HL-60/S4 treated with phorbol 12-myristate 13-acetate at 8.2 ng/mL for 4 days and 3 days (cell line): ENCODE data around the gene BLACAT1.
"Not testable (repeated sequence)": the region's sequence is repeated elsewhere in the genome, so short reads cannot be mapped to it uniquely, and the experiment has no call there.

Experiments
- in situ Hi-C: fragments of 300-500 bp; cut with MboI; formaldehyde crosslinking; loops from 2 replicates; pipeline ENCODE4 v1.15.0; 2022; ENCODE audit warnings: low sequenced_read_pairs

BLACAT1 gene

DNA sequence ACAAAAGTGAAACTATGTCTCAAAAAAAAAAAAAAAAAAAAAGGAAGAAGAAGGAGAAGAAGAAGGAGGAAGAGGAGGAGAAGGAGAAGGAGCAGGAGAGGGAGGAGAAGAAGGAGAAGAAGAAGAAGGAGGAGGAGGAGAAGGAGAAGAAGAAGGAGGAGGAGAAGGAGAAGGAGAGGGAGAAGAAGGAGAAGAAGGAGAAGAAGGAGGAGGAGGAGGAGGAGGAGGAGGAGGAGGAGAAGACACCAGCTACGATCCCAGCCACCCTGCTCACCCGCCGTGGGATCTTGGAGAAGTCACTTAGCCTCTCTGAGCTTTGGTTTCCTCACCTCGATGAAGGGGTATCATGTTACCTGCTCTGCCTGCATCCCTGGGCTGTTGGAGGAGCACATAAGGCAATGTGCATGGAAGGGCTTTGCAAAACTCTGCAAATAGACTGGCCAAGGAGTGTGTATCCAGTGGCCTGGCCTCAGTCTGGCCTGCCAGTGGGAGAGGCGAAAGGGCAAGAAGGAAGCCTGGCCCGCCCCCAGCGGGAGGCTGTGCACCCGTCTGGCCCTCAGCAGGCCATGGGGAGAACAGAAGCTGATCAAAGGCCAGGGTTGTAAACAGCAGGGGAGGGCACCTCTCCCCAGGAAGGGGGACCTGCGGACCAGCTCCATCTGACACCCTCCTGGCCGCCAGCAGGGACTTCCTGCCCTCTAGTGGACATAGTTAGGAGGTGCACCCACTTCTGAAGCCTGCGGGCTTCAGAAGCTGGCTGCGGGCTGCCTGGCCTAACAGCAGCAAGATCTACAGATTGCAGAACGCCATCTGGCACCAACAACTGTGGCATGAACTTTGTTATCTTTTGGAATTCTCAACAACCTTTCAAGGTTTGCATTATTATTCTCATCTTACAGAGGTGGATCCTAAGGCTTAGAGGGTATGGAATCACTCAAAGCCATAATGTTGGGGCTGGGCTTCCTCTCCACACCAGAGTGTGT lies 29.4 kb upstream of the BLACAT1 start:
- in situ Hi-C loops = loop anchor here (5.0 kb wide), 1 partner anchor 37 kb away; no protein-coding TSS in a partner anchor

DNA sequence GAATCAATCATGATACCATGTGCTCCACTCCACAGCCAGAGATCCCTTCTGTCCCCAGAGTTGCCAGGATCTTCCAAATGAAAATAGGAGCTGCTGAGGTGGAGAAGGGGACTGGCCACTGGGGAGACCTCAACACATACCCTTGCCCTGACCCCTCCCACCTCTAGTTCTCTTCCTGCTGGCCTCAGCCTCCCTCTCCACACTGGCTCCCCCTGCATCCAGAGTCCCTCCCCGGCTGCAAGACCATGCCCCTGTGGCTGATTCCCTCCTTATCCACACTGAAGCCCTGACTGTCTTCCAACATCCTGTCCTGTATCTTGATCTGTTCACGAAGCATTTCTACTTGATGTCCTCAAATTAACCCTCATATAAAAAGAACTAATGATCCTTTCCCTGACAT lies 27.5 kb upstream of the BLACAT1 start:
- in situ Hi-C loops = no loop called here

GRCh38 chr1:205482587-205482986 lies 26.7 kb upstream of the BLACAT1 start:
- in situ Hi-C loops = not testable (repeated sequence)

DNA sequence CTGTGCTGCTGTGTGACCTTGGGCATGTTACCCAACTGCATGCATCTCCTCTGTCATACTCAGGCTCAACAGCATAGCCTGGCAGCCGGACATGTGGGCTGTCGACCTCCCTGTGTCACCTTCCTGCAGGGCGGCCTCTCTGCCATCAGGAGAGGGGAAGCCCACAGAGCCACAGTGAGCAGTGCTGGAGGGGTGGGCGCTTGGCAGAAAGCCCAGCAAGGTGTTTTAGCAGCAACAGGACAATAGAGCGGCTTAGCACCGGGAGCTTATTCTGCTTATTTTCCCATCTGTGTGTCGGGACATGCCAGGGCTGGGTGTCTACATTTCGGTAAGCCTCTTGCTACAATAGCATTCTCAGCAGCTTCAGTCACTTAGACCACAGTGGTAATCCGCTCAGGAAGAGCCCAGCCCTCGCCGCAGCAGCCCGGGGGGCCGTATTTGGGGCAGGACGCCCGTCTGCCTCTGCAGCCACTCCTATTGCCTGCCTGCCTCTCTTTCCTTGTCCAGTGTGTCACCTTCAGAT lies 25.8 kb upstream of the BLACAT1 start:
- in situ Hi-C loops = no loop called here

DNA sequence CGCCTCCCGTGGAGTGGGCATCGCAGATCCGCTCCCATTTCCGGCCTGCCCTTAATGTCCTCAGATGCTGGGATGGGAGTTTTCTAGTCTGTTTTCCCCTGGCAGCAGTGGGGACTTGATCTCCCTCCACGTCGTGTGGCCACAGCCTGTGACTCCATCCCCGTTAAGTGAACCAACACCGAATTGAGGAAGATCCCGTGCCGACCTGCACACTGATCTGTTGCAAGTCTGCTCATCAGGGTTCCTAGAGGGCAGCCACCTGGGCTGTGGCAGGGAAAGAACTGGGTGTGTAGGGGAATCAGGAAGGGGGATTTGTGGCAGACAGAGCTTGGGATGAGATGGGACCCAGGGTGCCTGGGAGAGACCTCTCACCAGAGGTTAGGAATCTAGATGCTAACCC lies 25.4 kb upstream of the BLACAT1 start:
- in situ Hi-C loops = no loop called here

DNA sequence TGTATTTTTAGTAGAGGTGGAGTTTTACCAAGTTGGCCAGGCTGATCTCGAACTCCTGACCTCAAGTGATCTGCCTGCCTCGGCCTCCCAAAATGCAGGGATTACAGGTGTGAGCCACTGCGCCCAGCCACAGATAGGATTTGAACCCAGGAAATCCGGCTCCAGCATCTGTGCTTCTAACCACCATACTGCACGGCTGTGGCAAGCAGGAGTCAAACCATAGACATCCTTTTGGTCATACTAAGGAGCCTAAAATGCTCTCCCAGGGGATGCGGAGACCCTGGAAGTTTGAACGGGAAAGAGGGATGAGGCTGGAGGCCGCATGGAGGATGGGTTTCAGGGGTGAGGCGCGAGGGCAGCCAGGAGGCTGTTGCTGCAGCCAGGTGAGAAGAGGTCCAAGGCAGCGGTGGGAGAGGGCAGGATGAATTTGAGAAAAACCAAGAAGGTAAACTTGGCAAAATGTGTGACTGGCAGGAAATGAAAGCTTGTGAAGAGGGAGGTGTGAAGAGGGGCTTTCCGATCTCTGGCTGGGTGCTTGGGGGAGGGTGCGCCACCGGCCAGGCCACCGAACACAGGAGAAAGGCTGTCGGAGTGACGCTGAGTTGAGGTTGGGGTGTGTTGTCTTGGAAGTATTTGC lies 24.6 kb upstream of the BLACAT1 start:
- in situ Hi-C loops = no loop called here

DNA sequence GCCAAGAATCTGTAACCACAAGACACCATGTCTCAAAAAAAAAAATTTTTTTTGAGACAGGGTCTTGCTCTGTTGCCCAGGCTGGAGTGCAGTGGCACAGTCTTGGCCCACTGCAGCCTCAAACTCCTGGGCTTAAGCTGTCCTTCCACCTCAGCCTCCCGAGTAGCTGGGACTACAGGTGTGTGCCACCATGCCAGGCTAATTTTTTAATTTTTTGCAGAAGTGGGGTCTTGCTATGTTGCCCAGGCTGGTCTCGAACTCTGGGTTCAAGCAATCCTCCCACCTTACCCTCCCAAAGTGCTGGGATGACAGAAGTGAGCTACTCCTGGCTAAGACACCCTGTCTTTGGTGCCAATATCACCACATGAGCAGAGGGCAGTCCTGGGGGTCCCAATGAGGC lies 23.1 kb upstream of the BLACAT1 start:
- in situ Hi-C loops = not testable (repeated sequence)

DNA sequence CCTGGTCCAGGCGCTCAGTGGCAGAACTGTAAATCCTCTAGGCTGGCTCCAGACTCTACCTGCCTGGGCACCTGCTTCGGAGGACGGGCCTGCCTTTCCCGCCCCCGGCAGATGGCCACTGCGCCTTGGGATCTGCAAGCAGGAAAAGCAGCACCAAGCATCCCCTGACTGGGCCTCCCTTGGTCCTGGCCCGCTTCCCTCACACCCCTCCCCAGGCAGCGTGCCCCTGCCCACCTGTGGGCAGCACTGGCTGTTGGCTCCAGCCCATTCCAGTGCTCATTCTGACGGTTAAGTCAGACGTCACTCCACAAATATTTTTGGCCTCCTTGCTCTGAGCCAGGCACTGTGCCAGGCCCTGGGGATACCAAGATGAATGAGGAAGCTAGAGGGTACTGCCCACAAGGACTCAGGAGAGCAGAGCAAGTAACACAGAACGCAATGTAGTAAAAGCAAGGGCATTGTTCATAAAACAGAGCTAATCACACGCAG lies 22.0 kb upstream of the BLACAT1 start:
- in situ Hi-C loops = no loop called here

- in situ Hi-C loops = no loop called here
Observed at GRCh38 chr1:205477121-205477758, 21.4 kb upstream of the BLACAT1 start.

- in situ Hi-C loops = no loop called here
Observed at GRCh38 chr1:205476648-205477047, 20.8 kb upstream of the BLACAT1 start.

- in situ Hi-C loops = no loop called here
Observed at GRCh38 chr1:205475855-205476254, 20.0 kb upstream of the BLACAT1 start.

DNA sequence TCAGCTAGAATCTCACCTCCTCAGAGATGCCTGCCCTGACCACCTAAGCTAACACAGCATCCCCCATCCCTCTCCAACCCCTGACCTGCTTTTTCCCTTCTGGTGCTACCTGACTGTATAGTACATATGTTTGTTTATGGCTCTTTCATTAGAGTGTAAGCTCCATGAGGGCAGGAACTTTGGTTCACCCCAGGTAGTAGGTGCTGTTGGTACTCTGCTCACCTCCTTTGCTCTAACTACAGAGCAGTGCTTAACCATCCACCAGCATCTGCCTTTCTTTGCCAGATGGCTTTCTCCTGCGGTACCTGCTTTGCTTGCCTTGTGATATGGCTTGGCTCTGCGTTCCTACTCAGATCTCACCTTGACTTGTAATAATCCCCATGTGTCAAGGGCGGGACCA lies 18.7 kb upstream of the BLACAT1 start:
- in situ Hi-C loops = no loop called here

GRCh38 chr1:205473966-205474365 lies 18.1 kb upstream of the BLACAT1 start:
- in situ Hi-C loops = no loop called here

GRCh38 chr1:205473475-205473874 lies 17.6 kb upstream of the BLACAT1 start:
- in situ Hi-C loops = no loop called here

DNA sequence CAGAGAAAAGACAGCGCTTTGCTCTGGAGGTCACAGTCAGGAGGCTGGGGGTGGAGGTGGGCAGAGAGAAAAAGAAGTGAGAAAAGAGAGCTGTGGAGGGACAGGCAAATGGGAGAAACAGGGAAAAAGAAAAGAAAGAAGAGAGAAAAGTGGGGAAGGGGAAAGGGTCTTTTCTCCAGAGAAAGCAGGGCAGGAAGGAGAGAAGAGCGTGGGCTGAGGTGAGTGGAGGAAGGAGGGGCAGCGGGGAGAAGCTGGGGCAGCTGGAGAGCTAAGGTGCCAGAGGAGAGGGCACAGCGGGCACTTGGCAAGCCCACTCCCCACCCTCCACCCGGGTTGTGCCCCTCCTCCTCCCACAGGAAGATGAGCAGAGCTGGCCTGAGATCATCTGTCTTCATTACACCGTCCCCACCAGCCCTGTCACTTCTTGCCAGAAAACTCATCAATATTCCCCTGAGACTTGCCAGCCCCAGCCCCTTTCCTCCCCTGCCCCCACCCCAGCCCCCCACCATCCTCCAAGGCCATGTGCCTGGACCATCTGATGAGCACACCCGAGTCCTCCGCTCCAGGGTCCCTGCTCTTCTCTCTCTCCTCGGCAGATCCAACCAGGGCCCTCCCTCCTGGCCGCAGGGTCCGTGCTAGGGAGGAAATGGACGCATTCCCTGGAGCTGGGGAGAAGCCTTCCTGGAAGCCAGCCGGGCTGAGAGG lies 17.0 kb upstream of the BLACAT1 start:
- in situ Hi-C loops = no loop called here

DNA sequence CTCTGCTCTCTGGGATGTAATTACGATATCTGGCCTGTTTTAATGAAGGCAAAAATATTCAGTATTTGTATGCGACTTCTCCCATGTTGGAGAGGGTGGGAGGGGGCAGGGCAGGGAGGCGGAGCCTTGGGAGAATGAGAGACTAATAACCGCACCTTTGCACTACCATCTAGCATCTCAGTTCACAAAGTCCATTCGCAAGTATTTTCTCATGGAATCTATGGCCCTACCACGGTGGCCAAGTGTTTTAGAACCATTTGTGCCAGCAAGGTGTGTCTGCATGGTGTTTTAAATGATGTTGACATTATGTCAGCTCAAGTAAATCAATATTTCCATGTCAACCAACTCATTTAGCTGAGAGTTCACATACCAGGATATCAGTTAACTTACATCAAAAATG lies 14.3 kb upstream of the BLACAT1 start:
- in situ Hi-C loops = no loop called here

- in situ Hi-C loops = no loop called here
Observed at GRCh38 chr1:205466595-205467220, 10.9 kb upstream of the BLACAT1 start.

DNA sequence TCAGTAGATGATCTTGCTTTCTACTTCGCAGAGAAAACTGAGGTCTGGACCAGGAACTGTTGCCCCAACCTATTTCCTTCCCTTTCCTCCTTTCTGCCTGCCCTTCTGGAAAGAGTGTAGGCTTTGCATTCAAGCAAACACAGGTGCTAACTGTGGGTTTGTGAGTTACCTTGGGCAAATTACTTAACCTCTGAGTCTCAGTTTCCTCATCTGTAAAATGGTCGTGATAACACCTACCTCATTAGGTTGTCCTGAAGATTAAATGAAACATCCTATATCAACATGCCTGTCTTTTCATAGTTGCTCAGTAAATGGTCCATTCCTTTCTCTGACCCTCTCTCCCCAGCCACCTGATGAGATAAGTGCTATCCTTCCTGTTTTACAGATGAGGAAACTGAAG lies 9.5 kb upstream of the BLACAT1 start:
- in situ Hi-C loops = no loop called here

DNA sequence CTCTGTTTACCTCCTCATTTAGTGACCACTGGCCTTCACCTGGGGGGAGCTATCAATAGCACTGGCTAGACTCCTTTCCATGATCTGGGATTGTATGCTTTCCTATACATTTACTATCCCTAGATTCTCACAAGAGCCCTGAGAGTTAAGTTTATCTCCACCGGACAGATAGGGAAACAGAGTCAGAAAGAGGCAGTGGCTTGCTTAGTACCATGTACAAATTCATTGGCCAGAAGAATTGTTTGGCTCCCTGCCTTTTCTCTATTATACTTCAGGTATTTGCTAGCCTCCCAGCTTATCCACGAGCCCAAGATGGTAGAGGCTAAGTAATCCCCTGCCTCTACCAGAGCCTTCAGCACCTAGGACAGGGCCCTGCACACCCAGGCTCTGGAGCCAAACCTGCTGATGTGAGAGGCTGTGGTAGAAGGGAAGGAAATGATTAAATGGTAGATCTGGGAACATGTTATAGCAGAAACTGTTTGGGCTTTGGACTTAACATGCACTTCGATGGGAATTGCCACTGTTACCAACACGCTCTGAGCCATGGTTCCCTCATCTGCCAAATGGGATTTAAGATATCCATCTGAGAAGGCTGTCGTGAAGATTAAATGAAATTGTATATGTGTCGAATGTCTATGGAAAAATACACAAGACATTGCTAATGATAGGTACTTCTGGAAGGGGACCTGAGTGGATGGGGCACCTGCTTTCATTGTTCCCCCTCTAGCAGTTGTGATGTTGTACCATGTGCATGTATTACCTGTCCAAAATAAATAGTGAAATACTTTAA lies 3.1 kb upstream of the BLACAT1 start:
- in situ Hi-C loops = no loop called here
